SK-N-SH (cell line): ENCODE measurements around the gene CCDC192.

Experiments used
- ELF1 ChIP-seq: IDR thresholded peaks from 2 replicates; pipeline ENCODE4 v1.4.0; 2012
- SIN3A ChIP-seq: IDR thresholded peaks from 2 replicates; pipeline ENCODE4 v1.6.1; 2012; ENCODE audit warnings: low read depth, mild to moderate bottlenecking, low read length, moderate library complexity, borderline replicate concordance
- TCF12 ChIP-seq: IDR thresholded peaks from 2 replicates; pipeline ENCODE4 v1.4.0; 2012
- TEAD4 ChIP-seq: IDR thresholded peaks from 2 replicates; pipeline ENCODE4 v1.4.0; 2012; ENCODE audit warnings: mild to moderate bottlenecking, borderline replicate concordance; ENCODE audit not compliant: insufficient read depth
- TF ChIP-seq, protein P1 (sequence below): fragments of 200-600 bp; sonication (generic); IDR thresholded peaks from 2 replicates; pipeline ENCODE4 v1.6.1; 2017; ENCODE audit warnings: antibody characterized with exemption, mild to moderate bottlenecking, moderate library complexity
- TF ChIP-seq, protein P2 (sequence below): IDR thresholded peaks from 2 replicates; pipeline ENCODE4 v1.4.0; 2012; ENCODE audit warnings: low read depth

DNA sequence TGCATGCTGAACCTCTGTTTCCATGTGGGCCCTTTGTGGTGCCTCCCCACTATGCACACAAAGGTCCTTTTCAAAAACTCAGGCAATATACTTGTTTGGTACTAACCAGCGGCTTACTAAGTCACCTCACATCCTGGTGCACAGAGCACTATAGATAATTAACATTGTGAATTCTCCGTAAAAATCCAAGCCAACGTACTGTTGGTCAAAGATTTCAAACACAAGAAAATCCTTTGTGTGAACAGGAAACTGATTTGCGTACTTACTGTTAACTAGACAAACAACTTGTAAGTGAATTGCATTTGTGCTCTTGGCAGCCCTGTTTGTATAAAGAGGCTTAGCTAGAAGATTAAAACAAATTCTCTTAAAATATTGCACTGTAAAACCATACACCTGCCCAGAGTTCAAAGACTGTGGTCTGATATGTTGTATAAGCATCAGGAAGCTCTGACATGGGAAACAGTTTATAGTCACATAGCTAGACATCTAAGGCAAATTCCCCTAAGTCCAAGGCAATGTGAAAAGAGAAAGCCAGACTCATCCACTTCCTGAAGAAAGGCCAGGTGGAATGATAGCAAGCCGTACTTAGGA, 255.3 kb downstream of the CCDC192 start:
- TF ChIP-seq, protein P1, sequence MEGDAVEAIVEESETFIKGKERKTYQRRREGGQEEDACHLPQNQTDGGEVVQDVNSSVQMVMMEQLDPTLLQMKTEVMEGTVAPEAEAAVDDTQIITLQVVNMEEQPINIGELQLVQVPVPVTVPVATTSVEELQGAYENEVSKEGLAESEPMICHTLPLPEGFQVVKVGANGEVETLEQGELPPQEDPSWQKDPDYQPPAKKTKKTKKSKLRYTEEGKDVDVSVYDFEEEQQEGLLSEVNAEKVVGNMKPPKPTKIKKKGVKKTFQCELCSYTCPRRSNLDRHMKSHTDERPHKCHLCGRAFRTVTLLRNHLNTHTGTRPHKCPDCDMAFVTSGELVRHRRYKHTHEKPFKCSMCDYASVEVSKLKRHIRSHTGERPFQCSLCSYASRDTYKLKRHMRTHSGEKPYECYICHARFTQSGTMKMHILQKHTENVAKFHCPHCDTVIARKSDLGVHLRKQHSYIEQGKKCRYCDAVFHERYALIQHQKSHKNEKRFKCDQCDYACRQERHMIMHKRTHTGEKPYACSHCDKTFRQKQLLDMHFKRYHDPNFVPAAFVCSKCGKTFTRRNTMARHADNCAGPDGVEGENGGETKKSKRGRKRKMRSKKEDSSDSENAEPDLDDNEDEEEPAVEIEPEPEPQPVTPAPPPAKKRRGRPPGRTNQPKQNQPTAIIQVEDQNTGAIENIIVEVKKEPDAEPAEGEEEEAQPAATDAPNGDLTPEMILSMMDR, result no peak
- TF ChIP-seq ELF1 (no peak), TEAD4 (no peak), SIN3A (no peak), TCF12 (no peak)
- TF ChIP-seq, protein P2, sequence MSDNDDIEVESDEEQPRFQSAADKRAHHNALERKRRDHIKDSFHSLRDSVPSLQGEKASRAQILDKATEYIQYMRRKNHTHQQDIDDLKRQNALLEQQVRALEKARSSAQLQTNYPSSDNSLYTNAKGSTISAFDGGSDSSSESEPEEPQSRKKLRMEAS, result no peak
